ENCODE measurements around the gene NSG1. TPM values are rescaled to one million over a fixed set of nuclear protein-coding genes. Genes with fewer than 3 reads are reported as not detected.

NSG1 gene
- total RNA-seq, 4 donors from 2014 or later = 0.42 to 5.1 (median 2.7) TPM

DNA sequence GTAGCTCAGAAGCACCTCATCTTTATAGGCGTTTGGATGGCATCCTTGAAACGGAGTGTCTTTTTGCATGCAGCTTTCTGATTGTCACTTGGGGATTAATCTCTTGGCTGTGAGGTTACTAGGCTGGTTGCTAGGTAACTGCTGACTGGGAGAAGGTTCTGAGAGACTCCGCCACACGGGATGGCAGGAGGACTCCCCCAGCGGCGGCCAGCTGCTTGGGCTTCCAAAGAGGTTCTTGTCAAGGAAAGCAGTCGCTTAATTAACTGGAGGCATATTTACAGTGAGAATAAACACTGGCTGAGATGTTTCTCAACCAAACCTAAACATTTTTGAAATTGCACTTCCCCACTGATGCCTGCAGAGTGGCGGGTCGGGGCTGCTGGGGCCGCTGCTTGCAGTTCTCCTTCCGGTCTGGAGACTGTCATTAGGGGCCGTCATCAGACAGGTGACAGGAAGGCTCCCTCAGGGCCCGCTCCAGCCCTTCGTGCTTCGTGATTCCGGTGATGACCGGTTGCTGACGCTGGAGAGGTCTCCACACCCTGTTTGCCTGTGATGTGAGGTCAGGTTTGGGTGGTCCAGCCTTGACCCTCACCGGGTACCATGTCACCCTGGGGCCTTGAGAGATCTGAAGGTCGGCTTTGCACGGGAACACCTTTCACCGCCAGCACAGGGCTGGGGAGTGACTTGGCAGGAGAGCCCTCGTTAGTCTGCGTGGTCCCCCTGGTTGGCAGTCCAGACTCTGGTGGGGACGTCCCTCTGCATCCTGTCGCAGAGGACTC lies 9.1 kb downstream of the NSG1 start:
- TF ChIP-seq POLR2AphosphoS5 (IDR thresholded peaks at IDR 0.05) = no peak
- TF ChIP-seq, protein P1, sequence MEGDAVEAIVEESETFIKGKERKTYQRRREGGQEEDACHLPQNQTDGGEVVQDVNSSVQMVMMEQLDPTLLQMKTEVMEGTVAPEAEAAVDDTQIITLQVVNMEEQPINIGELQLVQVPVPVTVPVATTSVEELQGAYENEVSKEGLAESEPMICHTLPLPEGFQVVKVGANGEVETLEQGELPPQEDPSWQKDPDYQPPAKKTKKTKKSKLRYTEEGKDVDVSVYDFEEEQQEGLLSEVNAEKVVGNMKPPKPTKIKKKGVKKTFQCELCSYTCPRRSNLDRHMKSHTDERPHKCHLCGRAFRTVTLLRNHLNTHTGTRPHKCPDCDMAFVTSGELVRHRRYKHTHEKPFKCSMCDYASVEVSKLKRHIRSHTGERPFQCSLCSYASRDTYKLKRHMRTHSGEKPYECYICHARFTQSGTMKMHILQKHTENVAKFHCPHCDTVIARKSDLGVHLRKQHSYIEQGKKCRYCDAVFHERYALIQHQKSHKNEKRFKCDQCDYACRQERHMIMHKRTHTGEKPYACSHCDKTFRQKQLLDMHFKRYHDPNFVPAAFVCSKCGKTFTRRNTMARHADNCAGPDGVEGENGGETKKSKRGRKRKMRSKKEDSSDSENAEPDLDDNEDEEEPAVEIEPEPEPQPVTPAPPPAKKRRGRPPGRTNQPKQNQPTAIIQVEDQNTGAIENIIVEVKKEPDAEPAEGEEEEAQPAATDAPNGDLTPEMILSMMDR (IDR thresholded peaks at IDR 0.05) = no peak
- TF ChIP-seq POLR2A (IDR thresholded peaks at IDR 0.05; ENCODE audit: low read depth) = no peak
- TF ChIP-seq EP300 (IDR thresholded peaks at IDR 0.05) = no peak
- Histone ChIP-seq H3K27me3 (peaks cover 0 to 90% (median 0%) of the 10 kb centered on the region in 4 donors), H3K9me3 (peaks cover 0 to 9% (median 3%) of the 10 kb centered on the region in 4 donors), H3K36me3 (no peaks in the 10 kb centered on the region), H3K27ac (replicated peaks in 1 of 4) (no peak overlapping the region), H3K4me3 (no peak overlapping the region), H3K4me1 (peaks cover 0 to 5% (median 0%) of the 10 kb centered on the region in 4 donors)
- WGBS = 18% methylated on average over 20 of the region's 26 CpGs
- DNase-seq (ENCODE audit: extremely low spot score) = no peak
- intact Hi-C loops (cut with DNase I) = no loop called here

- TF ChIP-seq EP300 (IDR thresholded peaks at IDR 0.05) (no peak), POLR2A (IDR thresholded peaks at IDR 0.05; ENCODE audit: low read depth) (no peak), POLR2AphosphoS5 (IDR thresholded peaks at IDR 0.05) (no peak)
- TF ChIP-seq, protein P1 (IDR thresholded peaks at IDR 0.05) = no peak
- peaks cover 0 to 5% (median 0%) of the 10 kb centered on the region in 4 donors for H3K4me1 ChIP-seq
- no peak overlapping the region for H3K4me3 ChIP-seq
- peaks cover 0 to 84% (median 0%) of the 10 kb centered on the region in 4 donors for H3K27me3 ChIP-seq
- no peak for DNase-seq (ENCODE audit: extremely low spot score)
- H3K9me3 ChIP-seq = peaks cover 0 to 9% (median 3%) of the 10 kb centered on the region in 4 donors
- H3K36me3 ChIP-seq = no peaks in the 10 kb centered on the region
- WGBS = 41% methylated on average over 11 of the region's 19 CpGs
- H3K27ac ChIP-seq (replicated peaks in 1 of 4) = no peak overlapping the region
- intact Hi-C loops (cut with DNase I) = no loop called here
Observed at GRCh38 chr4:4396628-4397440, 9.9 kb downstream of the NSG1 start.

DNA sequence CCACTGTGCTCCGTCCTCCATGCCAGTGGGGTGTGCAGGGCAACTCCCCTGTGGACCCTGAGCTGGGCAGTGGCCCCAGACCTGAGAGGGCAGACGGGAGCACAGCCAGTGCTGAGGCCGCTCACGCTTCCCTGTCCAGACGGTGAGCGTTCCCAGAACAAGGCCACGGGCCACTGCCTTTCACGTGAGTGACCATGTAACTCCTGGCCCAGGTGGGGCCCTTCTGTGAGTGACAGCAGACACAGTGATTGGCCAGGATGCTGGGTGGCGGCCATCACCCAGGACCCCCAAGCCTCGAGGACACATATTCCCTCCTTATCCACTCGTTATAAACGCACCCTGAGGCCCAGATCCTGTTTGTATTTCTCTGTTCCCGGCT lies 10.5 kb downstream of the NSG1 start:
- 85% methylated on average over 8 of the region's 13 CpGs for WGBS
- H3K27me3 ChIP-seq = peaks cover 0 to 78% (median 0%) of the 10 kb centered on the region in 4 donors
- intact Hi-C loops (cut with DNase I) = no loop called here

DNA sequence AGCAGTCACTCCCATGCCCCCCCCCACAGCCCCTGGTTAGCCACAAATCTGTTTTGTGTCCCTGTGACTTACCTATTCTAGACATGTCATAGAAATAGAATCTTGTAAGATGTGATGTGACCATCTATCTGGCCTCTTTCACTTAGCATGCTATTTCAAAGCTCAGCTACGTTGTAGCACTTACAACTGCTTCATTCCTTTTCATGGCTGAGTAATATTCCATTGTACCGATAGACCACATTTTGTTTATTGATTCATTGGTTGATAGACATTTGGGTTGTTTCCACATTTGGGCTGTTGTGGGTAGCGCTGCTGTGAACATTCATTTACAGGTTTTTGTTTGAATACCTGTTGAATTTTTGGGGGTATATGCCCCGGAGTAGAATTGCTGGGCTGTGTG lies 11.5 kb downstream of the NSG1 start:
- Histone ChIP-seq H3K36me3 (no peaks in the 10 kb centered on the region), H3K9me3 (peaks cover 0 to 9% (median 3%) of the 10 kb centered on the region in 4 donors), H3K27me3 (peaks cover 0 to 77% (median 0%) of the 10 kb centered on the region in 4 donors), H3K27ac (replicated peaks in 1 of 4) (no peak overlapping the region), H3K4me3 (no peak overlapping the region), H3K4me1 (peaks cover 0 to 5% (median 0%) of the 10 kb centered on the region in 4 donors)
- intact Hi-C loops (cut with DNase I) = no loop called here
- 74% methylated on average over 4 of the region's 4 CpGs for WGBS
- TF ChIP-seq POLR2A (IDR thresholded peaks at IDR 0.05; ENCODE audit: low read depth) (no peak), EP300 (IDR thresholded peaks at IDR 0.05) (no peak)
- TF ChIP-seq, protein P1 (IDR thresholded peaks at IDR 0.05) = no peak
- no peak for DNase-seq (ENCODE audit: extremely low spot score)

More for the DNA sequence above, 10.5 kb downstream of the NSG1 start:
- Histone ChIP-seq H3K36me3 (no peaks in the 10 kb centered on the region), H3K27ac (replicated peaks in 1 of 4) (no peak overlapping the region), H3K4me1 (peaks cover 0 to 5% (median 0%) of the 10 kb centered on the region in 4 donors), H3K4me3 (no peak overlapping the region), H3K9me3 (peaks cover 0 to 9% (median 3%) of the 10 kb centered on the region in 4 donors)
- no peak for DNase-seq (ENCODE audit: extremely low spot score)
- no peak for TF ChIP-seq POLR2AphosphoS5 (IDR thresholded peaks at IDR 0.05)
- no peak for TF ChIP-seq EP300 (IDR thresholded peaks at IDR 0.05)
- TF ChIP-seq, protein P1 (IDR thresholded peaks at IDR 0.05) = no peak
- TF ChIP-seq POLR2A (IDR thresholded peaks at IDR 0.05; ENCODE audit: low read depth) = no peak
